WTC11 (cell line): Measurements from ENCODE around the gene GPAT3.

Experiments used
- KAT7 ChIP-seq: sonication (generic); formaldehyde crosslinking; IDR thresholded peaks from 2 replicates; pipeline ENCODE4 v1.8.1; 2023; ENCODE audit warnings: missing genetic modification reagents, mild to moderate bottlenecking, borderline replicate concordance
- TF ChIP-seq, protein P1 (sequence below): sonication (generic); formaldehyde crosslinking; IDR thresholded peaks from 2 replicates; pipeline ENCODE4 v1.8.1; 2022; ENCODE audit warnings: low read depth, missing genetic modification reagents, borderline replicate concordance

DNA sequence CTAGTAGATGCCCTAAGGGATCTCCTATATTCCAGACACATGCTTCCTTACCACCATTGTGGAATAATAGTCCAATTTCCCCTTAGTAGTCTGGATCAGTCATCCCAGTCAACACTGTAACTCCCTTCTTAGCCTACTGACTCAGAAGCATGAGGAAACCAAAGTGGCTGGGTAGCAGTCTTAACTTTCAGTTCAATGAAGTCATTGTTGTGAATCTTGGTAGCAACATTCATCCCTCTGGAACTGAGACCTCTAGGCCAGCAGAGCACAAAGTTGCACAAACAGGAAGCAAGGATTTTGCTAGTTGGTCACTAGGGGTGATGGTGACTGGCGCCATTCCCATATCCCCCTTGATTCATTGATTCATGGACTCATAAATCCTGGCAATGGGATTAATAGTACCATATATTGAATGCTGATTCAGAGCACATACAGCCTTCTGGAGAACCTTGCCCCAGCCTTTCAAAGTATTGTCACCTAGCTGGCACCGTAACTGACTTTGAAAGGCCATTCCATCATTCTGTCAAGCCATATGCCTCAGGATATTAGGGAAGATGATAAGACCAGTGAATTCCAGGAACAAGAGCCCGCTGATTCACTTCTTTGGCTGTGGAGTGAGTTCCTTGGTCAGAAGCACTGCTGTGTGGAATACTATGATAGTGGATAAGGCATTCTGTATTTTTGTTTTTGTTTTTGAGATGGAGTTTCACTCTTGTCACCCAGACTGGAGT lies 19.7 kb upstream of the GPAT3 start:
- TF ChIP-seq KAT7 (CRISPR knock-in tag): no peak
- TF ChIP-seq, protein P1, sequence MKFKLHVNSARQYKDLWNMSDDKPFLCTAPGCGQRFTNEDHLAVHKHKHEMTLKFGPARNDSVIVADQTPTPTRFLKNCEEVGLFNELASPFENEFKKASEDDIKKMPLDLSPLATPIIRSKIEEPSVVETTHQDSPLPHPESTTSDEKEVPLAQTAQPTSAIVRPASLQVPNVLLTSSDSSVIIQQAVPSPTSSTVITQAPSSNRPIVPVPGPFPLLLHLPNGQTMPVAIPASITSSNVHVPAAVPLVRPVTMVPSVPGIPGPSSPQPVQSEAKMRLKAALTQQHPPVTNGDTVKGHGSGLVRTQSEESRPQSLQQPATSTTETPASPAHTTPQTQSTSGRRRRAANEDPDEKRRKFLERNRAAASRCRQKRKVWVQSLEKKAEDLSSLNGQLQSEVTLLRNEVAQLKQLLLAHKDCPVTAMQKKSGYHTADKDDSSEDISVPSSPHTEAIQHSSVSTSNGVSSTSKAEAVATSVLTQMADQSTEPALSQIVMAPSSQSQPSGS: no peak
